SK-N-SH treated with all-trans-retinoic acid at 6 μM for 48 hours (cell line): Measurements from ENCODE around the gene ADGRL2.

Experiments
- ARNTL ChIP-seq: fragments of 450-650 bp; formaldehyde crosslinking; IDR thresholded peaks from 2 replicates; pipeline ENCODE4 v1.5.0; 2020; ENCODE audit warnings: low read depth, mild to moderate bottlenecking, moderate library complexity, borderline replicate concordance
- ESRRG ChIP-seq: fragments of 250-450 bp; sonication (Bioruptor Pico); IDR thresholded peaks from 2 replicates; pipeline ENCODE4 v1.6.1; 2021; ENCODE audit warnings: mild to moderate bottlenecking
- GLIS3 ChIP-seq: fragments of 250-450 bp; sonication (Bioruptor Pico); IDR thresholded peaks from 2 replicates; pipeline ENCODE4 v1.5.0; 2020; ENCODE audit warnings: mild to moderate bottlenecking, moderate library complexity
- ISL1 ChIP-seq: fragments of 250-450 bp; sonication (Bioruptor Pico); IDR thresholded peaks from 2 replicates; pipeline ENCODE4 v2.1.2; 2022; ENCODE audit warnings: mild to moderate bottlenecking, moderate library complexity
- OSR1 ChIP-seq: fragments of 250-450 bp; sonication (Bioruptor Pico); IDR thresholded peaks from 2 replicates; pipeline ENCODE4 v1.8.0; 2022; ENCODE audit warnings: moderate library complexity, mild to moderate bottlenecking, inconsistent platforms
- PATZ1 ChIP-seq: fragments of 250-450 bp; sonication (Bioruptor Pico); IDR thresholded peaks from 2 replicates; pipeline ENCODE4 v1.8.0; 2020; ENCODE audit warnings: mild to moderate bottlenecking, moderate library complexity, borderline replicate concordance
- PPARA ChIP-seq: fragments of 250-450 bp; sonication (Bioruptor Pico); IDR thresholded peaks from 2 replicates; pipeline ENCODE4 v1.5.0; 2020; ENCODE audit warnings: mild to moderate bottlenecking, borderline replicate concordance
- RARB ChIP-seq: fragments of 250-450 bp; sonication (Bioruptor Pico); IDR thresholded peaks from 2 replicates; pipeline ENCODE4 v1.8.0; 2021; ENCODE audit warnings: mild to moderate bottlenecking, moderate library complexity
- ZC3H10 ChIP-seq: fragments of 250-450 bp; sonication (Bioruptor Pico); IDR thresholded peaks from 2 replicates; pipeline ENCODE4 v1.5.1; 2021; ENCODE audit warnings: mild to moderate bottlenecking, moderate library complexity
- ZFP3 ChIP-seq: fragments of 250-450 bp; sonication (Bioruptor Pico); IDR thresholded peaks from 2 replicates; pipeline ENCODE4 v1.5.0; 2020; ENCODE audit warnings: mild to moderate bottlenecking, moderate library complexity
- ZFP30 ChIP-seq: fragments of 450-650 bp; formaldehyde crosslinking; IDR thresholded peaks from 2 replicates; pipeline ENCODE4 v1.5.0; 2022; ENCODE audit warnings: mild to moderate bottlenecking, moderate library complexity
- ZNF70 ChIP-seq: fragments of 450-650 bp; formaldehyde crosslinking; IDR thresholded peaks from 2 replicates; pipeline ENCODE4 v1.5.0; 2020; ENCODE audit warnings: mild to moderate bottlenecking, moderate library complexity
- TF ChIP-seq, protein P1 (sequence below): fragments of 250-450 bp; sonication (Bioruptor Pico); IDR thresholded peaks from 2 replicates; pipeline ENCODE4 v1.5.1; 2020; ENCODE audit warnings: low read depth, mild to moderate bottlenecking, moderate library complexity

DNA sequence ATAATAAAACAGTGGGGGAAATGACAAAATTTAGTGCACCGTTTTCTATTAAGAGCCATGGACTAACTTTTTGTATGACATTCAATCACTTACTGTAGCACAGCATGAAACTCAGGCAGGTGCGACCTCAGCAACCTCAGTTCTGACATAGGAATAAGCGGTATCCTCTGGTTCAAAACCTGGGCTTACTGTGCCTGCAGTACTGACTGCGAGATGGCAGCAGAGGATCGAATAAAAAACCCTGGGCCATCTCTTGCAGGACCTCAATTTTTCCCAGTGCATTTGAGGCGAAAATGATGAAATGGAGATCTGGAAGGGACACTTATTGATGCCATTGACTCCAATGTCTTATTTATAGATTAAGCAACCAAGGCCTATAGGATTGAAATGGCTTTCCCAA is 214.7 kb downstream of the ADGRL2 start:
- TF ChIP-seq ESRRG (CRISPR knock-in tag), result no peak
- TF ChIP-seq ZC3H10 (CRISPR knock-in tag), result no peak
- no peak for TF ChIP-seq PATZ1 (CRISPR knock-in tag)
- TF ChIP-seq OSR1 (CRISPR knock-in tag), result no peak
- TF ChIP-seq ARNTL (CRISPR knock-in tag), result no peak
- TF ChIP-seq GLIS3, result no peak
- TF ChIP-seq ZFP30 (CRISPR knock-in tag), result no peak
- TF ChIP-seq, protein P1, sequence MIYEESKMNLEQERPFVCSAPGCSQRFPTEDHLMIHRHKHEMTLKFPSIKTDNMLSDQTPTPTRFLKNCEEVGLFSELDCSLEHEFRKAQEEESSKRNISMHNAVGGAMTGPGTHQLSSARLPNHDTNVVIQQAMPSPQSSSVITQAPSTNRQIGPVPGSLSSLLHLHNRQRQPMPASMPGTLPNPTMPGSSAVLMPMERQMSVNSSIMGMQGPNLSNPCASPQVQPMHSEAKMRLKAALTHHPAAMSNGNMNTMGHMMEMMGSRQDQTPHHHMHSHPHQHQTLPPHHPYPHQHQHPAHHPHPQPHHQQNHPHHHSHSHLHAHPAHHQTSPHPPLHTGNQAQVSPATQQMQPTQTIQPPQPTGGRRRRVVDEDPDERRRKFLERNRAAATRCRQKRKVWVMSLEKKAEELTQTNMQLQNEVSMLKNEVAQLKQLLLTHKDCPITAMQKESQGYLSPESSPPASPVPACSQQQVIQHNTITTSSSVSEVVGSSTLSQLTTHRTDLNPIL (CRISPR knock-in tag), result no peak
- TF ChIP-seq ISL1 (CRISPR knock-in tag), result no peak
- TF ChIP-seq ZFP3, result no peak
- no peak for TF ChIP-seq RARB
- TF ChIP-seq PPARA (CRISPR knock-in tag), result no peak
- TF ChIP-seq ZNF70 (CRISPR knock-in tag), result no peak
